IPS DF 19.7 (cell line): Measurements from ENCODE around the gene TMEM39B.
"Not testable (repeated sequence)": the region's sequence is repeated elsewhere in the genome, so short reads cannot be mapped to it uniquely, and the experiment has no call there.

Experiments
- DNase-seq: peaks from one replicate; pipeline ENCODE4 v3.0.0-alpha.2; 2013; ENCODE audit warnings: low read depth, low spot score

TMEM39B gene

GRCh38 chr1:32072622-32073298 lies at the start of gene TMEM39B:
Gene TMEM39B, plus strand, starts transcription at chr1:32072939. Its CDS starts 109 bp downstream, at chr1:32073048.
- DNase-seq = peak; percentile 89

DNA sequence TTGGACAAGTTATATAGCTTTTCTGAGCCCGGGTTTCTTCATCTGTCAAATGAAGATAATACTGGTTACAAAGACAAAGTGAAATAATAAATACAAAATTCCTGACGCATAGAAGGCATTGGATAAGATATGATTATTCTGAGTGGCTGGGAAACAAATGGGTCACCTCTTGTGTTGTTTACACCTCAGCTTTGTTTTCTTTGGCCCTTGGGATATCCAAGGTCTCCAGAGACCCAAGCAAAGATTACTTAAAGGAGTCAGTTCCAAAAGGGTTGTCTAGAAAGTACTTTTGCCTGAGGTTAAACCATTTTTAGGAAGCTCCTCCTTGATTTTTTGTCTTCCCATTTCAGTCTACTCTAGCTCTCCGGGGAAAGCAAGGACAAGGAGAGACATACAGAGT lies 49.4 kb upstream of the TMEM39B start:
- no peak for DNase-seq

DNA sequence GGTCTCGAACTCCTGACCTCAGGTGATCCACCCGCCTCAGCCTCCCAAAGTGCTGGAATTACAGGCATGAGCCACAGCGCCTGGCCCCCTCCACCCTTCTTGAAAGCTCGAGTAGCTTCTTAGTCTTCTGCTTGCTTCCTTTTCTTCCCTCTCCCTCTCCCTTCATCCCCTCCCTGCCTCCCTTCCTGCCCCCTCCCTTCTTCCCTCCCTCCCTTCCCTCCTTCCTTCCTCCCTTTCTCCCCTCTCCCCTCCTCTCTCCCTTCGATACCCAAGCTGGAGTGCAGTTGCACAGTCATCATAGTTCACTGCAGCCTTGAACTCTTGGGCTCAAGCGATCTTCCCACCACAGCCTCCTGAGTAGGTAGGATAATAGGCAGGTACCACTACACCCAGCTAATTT lies 47.2 kb upstream of the TMEM39B start:
- DNase-seq = no peak

DNA sequence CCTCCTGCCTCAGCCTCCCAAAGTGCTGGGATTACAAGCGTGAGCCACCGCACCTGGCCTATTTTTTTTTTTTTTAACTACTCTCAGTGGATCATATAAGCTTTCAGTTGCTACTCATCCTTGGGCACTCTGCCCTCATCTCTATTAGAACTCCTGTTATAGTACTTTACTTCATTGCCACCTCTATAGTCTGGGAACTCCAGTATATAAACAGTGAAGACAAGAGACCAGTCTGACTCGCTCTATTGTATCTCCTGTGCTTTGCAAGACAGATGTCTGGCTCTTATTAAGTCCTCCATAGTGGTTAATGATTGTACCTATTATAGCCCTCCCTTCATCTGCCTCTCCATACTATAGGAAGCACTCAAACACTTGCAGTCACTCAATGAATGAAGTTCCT lies 44.0 kb upstream of the TMEM39B start:
- no peak for DNase-seq

DNA sequence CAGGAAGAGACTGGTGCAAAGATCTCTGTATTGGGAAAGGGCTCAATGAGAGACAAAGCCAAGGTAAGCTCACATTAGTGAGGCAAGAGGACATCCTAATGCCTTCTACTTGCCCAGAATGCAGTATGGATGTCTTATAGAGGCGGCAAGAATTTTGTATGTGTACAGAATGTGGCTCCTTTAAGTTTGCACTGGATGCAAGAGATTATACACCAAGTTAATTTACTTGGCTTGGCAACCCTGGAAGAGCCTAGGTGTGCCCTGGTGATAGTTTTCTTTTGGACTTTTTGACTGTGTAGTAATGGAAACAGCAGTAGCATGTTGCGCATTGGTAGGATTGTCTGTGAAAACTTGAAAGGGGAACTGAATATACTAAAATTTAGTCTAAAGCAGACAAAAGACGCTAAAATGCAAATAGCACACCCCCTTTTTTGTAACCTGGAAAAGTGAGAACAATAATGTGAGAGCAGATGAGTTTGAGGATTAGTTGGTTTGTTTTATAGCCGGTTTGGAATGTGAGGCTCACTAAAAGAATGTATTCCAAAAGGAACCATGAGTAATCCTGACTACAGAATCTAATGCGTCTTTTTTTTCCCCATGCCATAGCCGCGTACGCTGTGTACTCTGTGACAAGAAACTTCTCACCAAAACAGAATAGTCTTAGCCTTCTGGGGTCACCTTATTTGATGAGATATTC lies 41.0 kb upstream of the TMEM39B start:
- no peak for DNase-seq

DNA sequence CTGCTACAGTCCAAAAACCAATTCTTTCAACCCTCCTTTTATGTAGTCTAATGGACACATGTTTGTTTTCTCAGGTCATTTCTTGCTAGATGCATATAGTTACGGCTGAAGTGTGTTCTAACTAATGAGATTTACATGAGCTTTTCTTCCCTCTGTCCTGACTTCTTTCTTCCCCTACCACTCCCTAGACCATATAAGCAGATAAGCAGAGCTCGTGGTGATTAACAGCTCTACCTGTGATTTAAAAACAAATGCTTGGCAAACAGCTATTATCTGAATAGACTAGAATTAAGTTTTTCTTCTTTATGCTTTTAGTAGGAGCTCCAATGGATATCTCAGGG lies 40.5 kb upstream of the TMEM39B start:
- no peak for DNase-seq

DNA sequence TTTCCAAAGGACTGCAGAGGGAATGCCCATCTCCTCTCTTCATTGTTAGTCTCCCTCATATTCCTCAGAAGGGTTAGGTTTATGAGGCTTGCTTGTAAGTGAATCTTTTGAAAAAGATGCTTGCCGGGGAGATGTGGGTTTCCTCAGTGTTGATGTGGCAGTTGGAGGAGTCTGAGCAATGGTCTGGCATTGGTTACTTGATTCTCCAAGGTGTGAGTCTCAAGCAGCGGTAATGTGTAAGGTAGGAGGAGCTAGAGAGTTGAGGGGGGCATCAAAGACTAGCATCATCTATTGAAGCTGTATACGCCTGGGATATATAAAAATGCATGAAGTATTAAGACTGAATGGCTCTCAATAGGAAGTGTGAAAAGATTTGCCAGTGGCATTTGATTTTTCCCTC lies 37.6 kb upstream of the TMEM39B start:
- no peak for DNase-seq

DNA sequence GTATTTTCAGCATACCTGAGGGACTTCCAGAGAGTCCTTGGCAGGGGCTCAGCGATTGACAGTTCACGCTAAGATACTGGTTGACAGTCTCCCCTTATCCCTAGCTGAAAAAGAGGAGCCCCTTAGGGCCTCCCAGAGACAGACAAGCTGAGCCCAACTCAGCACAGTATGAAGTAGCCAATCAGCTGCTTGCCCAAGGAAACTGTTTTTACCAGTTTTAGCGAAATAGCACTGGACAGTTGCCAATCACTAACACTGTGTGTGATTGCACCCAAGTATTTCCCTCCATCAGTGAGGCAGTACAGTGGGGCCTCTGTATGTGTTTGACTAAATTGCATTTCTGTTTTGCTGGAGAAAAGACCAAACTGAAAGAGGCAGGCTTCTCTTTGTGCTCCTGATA lies 32.0 kb upstream of the TMEM39B start:
- DNase-seq = no peak

- DNase-seq = no peak
Observed at GRCh38 chr1:32042330-32042729, 30.4 kb upstream of the TMEM39B start.

DNA sequence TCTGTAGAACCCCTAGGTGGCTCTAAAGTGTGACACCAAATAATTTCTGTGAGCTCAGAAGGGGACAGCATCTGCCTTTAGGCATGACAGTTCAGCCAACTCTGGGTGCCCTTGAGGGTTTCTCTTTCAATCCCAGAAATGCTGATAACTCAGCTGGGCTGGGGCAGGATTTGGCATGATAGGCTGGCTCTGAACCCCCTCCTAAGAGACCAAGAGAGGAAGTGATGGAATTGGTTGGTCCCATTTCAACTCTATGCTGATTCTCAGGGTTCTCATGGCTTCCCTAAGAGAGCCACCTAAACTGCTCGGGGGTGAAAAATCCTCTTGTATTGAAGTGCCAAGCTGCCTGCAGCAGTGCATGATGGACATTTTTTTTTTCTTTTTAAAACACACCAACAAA lies 28.5 kb upstream of the TMEM39B start:
- no peak for DNase-seq

GRCh38 chr1:32045772-32046171 lies 27.0 kb upstream of the TMEM39B start:
- no peak for DNase-seq

DNA sequence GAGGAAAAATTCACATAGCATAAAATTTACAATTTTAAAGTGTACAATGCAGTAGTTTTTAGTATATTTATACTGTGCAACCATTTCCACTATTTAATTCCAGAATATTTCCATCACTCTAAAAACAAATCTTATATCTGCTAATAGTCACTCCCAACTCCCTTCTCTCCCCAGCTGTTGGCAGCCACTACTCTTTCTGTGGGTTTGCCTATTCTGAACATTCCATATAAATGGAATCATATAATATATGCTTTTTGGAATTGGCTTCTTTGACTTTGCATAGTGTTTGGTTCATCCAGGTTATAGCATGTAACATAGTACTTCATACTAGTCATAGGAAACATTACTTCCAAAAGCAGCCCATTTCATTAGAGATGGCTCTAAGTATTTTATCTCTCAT lies 25.0 kb upstream of the TMEM39B start:
- DNase-seq = no peak

GRCh38 chr1:32048440-32048839 lies 24.3 kb upstream of the TMEM39B start:
- no peak for DNase-seq

- DNase-seq = no peak
Observed at GRCh38 chr1:32051706-32052105, 21.0 kb upstream of the TMEM39B start.

- no peak for DNase-seq
Observed at GRCh38 chr1:32052887-32053286, 19.9 kb upstream of the TMEM39B start.

DNA sequence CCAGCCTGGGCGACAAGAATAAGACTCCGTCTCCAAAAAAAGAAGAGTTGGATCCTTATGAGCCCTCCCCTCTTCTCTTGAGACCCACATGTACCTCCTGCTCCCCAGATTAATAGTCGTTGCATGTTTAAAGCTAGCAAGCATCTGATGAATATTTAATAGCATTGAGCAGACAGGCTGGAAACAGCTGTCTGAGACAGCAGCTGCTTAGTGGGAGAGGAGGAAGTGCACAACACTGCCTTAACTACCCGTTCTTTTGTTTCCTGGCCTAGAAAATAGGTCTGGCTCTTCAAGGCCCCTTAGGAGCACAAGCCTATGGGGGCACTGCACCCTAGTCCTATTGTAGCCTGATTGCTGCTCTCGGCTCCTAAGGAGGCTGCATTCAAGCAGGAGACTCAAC lies 17.3 kb upstream of the TMEM39B start:
- DNase-seq = no peak

DNA sequence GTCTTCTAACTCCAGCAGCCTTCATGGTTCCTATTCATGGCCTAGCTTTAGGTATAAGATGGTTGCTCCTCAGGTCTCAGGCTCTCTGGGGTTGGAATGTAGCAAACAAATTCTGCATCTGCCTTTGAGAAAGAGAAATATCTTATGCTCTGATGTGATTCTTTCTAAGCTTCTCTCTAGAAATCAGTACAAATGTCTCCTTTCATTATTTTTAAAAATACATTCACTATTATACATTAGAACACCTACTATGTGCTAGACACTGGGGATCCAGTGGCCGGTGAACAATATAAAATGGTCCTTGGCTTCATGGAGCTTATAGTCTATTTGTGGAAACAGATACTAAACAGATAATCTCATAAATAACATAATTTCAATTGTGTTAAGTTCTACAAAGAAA lies 16.1 kb upstream of the TMEM39B start:
- no peak for DNase-seq

GRCh38 chr1:32060914-32061313 lies 11.8 kb upstream of the TMEM39B start:
- peak; percentile 42 for DNase-seq

GRCh38 chr1:32062867-32063230 lies 9.9 kb upstream of the TMEM39B start:
- no peak for DNase-seq

DNA sequence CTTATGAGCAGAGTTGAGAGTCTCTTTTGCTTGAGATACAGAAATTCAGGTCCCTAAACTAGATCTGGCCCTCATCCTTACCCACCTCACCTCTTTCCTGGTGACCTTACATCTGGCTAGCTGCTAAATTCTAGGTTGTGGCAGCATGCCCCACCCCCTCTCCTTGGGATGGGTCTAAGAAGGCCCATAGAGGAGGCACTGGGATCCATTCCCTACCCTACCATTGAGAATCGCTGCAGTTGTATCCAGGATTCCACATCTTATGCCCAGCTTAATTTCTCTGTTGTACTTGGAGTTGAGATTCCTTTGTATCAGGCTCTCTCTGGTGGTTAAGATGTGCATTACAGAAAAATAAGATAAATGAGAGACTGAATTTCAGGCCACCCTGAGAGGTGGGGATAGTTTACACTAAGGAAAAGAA lies 9.5 kb upstream of the TMEM39B start:
- DNase-seq = no peak

- not testable (repeated sequence) for DNase-seq
Observed at GRCh38 chr1:32065613-32066488, 6.9 kb upstream of the TMEM39B start.

- DNase-seq = no peak
Observed at GRCh38 chr1:32066489-32066873, 6.3 kb upstream of the TMEM39B start.
